Breast epithelium (tissue), 3 donors: ENCODE measurements around the gene RIN1.

Experiments used
- CTCF ChIP-seq, 3 donors: fragments of 450-650 bp; IDR thresholded peaks; one replicate each; pipeline ENCODE4 v1.5.1; 2016 to 2017; ENCODE audit warnings: antibody characterized with exemption in 3 of 3, mild to moderate bottlenecking in 3 of 3, moderate library complexity in 3 of 3
- POLR2AphosphoS5 ChIP-seq, 3 donors: sonication (generic); formaldehyde crosslinking; IDR thresholded peaks; one replicate each; pipeline ENCODE4 v1.6.1; 2017; ENCODE audit warnings: antibody characterized with exemption in 3 of 3

- TF ChIP-seq POLR2AphosphoS5 (IDR thresholded peaks at IDR 0.05), result peak; percentile 44 to 71 (median 60)
- peak; percentile 94 to 98 (median 97) for TF ChIP-seq CTCF (IDR thresholded peaks at IDR 0.05)
These were observed 7.7 kb downstream of the RIN1 start for GRCh38 chr11:66328302-66329144.
